NCI-H2029 (cell line): ENCODE measurements around the gene RHOU.
"Not testable (repeated sequence)": the region's sequence is repeated elsewhere in the genome, so short reads cannot be mapped to it uniquely, and the experiment has no call there.

Source experiments
- DNase-seq: peaks from one replicate; lab custom pipeline; 2025; lab: John Stamatoyannopoulos, UW

The RHOU gene

DNA sequence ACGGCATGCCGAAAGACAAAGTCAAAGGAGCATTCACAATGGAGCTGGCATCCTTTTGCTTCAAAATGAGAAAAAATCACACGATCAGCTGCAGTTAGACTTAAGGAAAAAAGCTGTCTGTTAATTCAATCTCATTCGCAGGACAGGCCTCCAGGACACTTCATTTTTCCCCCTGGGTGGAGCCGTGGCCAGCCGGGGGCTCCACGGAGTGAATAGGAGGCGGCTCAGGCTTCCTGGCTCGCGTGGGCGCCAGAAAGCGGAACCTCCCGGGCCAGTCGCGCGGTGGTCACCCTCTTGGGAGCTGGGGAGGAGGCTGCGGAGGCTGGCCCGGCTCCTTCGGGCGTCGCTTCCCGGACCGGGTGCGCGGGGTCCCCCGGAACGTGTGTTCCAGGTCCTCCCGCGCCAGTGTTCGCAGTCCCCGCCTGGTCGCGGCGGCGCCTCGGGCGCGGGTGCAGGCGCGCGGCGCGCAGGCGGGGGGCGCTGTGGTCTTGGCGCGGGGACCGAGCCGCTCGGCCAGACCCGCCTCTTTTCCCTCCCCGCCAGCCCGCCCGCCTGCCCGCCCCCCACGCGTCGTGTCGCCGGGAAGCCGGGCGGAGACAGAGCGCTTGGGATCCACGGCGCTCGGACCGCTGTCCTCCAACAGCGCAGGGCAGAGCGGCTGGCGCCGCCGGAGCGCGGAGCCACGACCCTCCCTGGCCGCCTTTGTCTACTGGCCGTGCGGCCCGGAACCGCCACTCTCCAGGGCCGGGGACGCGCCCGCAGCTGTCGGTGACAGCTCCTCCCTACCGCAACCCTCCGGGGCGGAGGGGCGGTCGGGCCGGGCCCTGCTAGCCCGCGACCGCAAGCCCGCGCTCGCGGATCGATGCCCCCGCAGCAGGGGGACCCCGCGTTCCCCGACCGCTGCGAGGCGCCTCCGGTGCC is at the start of gene RHOU:
Gene RHOU (plus strand): TSS at position 599 of the 921 bp plus-strand sequence. CDS start 264 bp downstream, at position 863.
- DNase-seq: peak; percentile 30

- no peak for DNase-seq
Observed at GRCh38 chr1:228687587-228687986, 47.7 kb upstream of the RHOU start.

- no peak for DNase-seq
Observed at GRCh38 chr1:228689255-228689654, 46.0 kb upstream of the RHOU start.

- no peak for DNase-seq
Observed at GRCh38 chr1:228691211-228691610, 44.1 kb upstream of the RHOU start.

GRCh38 chr1:228691926-228692325 is 43.4 kb upstream of the RHOU start:
- peak; percentile 26 for DNase-seq

- DNase-seq: not testable (repeated sequence)
Observed at GRCh38 chr1:228694447-228694846, 40.8 kb upstream of the RHOU start.

DNA sequence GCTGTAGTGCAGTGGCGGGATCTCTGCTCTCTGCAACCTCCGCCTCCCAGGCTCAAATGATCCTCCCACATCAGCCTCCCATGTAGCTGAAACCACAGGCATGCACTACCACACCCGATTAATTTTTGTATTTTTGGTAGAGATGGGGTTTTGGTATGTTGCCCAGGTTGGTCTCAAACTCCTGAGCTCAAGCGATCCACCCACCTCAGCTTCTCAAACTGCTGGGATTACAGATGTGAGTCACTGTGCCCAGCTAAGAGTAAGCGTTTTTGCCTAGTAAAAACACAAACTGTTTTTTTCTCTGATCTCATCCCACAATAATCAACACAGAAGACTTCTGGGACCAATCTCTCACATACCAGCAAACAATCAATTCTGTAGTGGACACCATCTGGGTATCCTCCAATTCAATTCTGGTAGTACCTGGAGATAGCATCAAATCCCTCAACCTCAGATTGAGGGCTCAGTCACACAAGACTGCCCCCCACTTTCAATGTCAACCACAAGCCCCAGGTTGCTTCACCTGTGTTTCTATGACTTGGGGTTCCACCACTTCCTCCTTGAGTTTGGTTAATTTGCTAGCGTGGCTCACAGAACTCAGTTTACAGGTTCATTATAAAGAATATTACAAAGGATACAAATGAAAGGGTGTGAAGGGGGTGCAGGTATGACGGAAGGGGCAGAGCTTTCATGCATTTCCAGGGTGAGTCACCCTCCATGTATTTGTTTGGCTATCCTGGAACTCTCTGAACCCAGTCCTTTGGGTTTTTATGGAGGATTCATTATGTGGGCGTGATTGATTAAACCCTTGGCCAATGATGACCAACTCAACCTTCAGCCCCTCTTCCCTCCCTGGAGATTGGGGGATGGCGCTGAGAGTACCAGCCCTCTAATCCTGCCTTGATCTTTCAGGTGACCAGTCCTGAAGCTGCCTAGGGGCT is 40.0 kb upstream of the RHOU start:
- no peak for DNase-seq

- peak; percentile 47 for DNase-seq
Observed at GRCh38 chr1:228697207-228698016, 37.9 kb upstream of the RHOU start.

DNA sequence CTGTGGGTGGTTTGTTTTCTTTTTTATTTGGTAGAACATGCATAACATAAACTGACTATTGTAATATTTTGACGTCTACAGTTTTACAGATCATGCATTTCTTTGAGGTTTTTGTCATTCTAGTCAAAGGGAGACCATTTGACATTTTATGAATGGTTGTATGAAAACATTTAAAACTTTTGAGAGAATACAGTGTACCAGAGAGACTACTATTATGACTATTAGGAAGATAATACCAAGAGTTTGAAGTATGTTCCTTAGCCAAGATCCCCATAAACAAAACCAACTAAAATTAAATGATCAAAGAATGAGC is 37.3 kb upstream of the RHOU start:
- no peak for DNase-seq

DNA sequence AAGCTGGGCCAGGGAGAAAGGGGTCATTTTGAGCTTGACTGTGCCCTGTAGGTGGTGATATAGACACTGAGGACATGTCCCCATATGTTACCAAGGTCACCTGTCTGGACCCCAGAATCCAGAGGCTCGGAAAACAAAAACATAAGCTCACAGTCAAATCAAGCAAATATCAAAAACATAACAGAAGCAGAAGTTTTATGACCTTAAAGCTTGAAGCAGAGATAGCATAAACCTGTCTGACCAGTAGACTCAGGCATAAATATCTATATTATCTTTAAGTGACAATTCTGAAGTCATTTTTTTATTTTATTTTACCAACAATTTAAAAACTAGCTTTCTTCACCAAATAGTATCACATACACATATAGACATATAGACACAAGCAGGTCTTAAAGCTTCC is 32.8 kb upstream of the RHOU start:
- no peak for DNase-seq

- peak; percentile 4 for DNase-seq
Observed at GRCh38 chr1:228706305-228706704, 29.0 kb upstream of the RHOU start.

- no peak for DNase-seq
Observed at GRCh38 chr1:228717081-228717480, 18.2 kb upstream of the RHOU start.

DNA sequence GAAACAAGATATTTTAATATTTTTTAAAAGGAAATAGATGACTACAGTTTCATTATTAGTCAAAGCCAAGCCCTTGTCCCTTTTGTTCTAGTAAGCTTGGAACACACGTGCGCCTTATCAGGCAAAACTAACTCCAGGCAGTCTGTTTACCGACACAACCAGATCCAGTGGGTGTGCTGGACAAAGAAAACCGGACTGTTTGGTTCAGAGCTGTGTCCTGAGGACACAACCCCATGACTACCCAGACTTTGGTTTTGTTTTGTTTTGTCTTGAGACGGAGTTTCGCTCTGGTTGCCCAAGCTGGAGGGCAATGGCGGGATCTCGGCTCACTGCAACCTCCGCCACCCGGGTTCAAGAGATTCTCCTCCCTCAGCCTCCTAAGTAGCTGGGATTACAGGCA is 13.9 kb upstream of the RHOU start:
- no peak for DNase-seq

DNA sequence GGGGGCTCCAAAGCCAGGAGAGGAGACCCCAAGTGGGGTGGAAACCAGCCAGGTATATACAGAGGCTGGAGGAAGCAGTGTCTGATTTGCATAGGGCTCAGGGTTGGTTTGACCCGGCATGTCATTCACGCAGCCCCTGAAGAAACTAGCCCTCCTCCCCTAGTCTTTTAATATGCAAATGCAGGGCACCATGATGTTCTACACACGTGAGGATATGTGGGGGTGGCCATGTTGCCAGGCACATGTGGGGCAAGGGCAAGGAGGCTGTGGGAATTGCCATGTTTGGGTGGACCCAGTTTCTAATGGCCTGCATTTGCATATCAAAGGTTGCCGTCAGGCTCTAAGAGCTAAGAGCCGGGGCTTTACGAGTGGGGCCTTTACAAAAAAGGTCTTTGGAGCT is 12.0 kb upstream of the RHOU start:
- DNase-seq: no peak

- no peak for DNase-seq
Observed at GRCh38 chr1:228723921-228724320, 11.4 kb upstream of the RHOU start.

GRCh38 chr1:228725178-228725577 is 10.1 kb upstream of the RHOU start:
- no peak for DNase-seq

DNA sequence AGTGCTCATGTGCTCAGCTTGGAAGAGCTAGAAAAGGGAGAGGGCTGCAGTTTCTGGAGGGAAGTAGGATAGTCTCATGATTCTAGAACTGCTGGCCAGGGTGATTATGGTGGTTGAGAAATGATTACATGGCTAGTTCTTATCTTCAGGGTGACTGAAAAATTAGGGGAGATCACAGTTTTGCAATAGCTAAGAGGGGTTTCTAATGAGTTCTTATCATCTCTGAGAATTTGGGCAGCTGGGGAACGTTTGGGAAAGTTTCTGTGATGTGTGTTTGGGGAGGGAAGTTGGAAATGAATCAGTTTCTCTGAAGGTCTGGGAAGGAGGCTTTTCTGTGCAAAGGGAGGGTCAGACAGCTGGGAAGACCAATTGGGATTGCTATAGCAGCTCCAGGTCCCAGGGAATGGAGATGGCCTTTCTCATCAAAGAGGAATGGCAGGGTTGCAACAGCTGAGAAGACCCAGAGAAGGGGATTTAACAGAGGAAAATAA is 7.6 kb upstream of the RHOU start:
- no peak for DNase-seq

- DNase-seq: no peak
Observed at GRCh38 chr1:228732426-228732825, 2.9 kb upstream of the RHOU start.

DNA sequence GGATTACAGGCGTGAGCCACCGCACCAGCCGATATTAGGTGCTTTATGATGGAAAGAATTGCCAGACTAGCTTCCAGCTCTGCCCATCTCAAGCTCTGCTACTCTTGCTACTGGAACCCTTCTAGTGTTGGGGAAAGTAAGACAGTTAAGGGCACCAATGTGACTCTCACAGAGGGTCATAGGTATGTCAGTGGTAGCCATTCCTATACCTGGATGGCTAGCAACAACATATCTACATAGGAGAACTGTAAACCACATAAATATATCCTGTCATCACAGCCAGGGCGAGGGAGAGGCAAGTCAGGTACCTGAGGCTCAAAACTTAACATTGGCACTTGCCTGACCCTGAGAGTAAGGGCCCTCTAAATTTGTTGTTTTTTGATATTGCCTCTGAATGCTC is 1.7 kb upstream of the RHOU start:
- DNase-seq: no peak

GRCh38 chr1:228735871-228736586 is 750 bp downstream of the RHOU start:
- peak; percentile 10 for DNase-seq

DNA sequence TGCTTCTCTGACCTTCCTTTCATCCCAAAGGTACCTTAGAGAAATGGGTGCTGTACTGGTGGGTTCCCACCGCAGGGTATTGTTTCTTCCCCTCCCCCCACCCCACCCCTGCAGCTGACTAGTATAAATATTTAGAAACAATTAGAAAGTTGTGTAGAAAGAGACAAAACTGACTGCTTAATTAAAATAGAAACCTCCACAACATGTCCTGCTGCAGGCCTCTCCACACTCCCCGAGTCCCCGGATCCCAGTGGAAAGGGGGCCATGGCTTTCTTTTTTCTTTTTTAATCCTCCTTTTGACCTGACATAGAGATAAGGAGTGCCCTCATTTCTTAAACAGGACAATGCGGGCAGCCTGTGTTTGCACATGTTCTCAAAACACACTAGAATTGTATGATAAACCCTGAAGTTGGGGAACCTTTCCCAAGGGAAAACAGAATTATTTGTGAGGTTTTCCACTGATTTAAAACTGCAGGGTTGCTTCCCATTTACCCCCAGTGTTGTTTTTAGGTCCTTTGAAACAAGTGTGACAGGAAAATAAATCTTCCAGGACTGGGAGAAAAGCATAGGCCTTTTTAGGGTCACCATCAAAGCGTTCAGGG is 1.7 kb downstream of the RHOU start:
- DNase-seq: no peak
